ENCODE measurements around the gene FAM47E. TPM values are rescaled to one million over a fixed set of nuclear protein-coding genes. Genes with fewer than 3 reads are reported as not detected.

The FAM47E gene
- total RNA-seq, 2 experiments from 2014 or later = not detected

DNA sequence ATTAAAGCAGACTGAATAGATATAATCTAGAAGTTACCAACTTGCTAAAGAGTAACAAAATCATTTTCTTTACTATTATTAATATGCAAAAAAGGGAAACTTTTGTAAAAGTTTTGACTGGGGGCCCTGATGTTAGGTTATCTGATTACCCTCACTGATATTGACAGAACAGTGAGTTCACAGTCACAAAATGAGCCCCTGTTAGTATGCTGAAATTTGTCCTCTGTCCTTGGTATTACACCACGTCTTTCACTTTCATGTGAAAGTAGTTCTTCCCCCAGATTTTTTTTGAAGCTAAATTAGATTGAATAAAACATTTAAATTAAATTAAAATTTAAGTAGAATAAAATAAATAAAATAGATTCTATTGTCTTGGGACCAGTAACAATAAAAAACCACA is 60.9 kb downstream of the FAM47E start:
- H3K27me3 Mint-ChIP-seq = peaks cover 12% of the 10 kb centered on the region
- ChIA-PET CTCF (no interaction called here), POLR2A (no interaction called here)
- H3K36me3 Mint-ChIP-seq (ENCODE audit: low read depth) = peaks cover 21% of the 10 kb centered on the region
- no peak for DNase-seq
- no peak overlapping the region for H3K4me3 Mint-ChIP-seq
- H3K9me3 Mint-ChIP-seq = peaks cover 9% of the 10 kb centered on the region
- no peak overlapping the region for H3K27ac Mint-ChIP-seq
- H3K4me1 Mint-ChIP-seq = peaks cover 7% of the 10 kb centered on the region

DNA sequence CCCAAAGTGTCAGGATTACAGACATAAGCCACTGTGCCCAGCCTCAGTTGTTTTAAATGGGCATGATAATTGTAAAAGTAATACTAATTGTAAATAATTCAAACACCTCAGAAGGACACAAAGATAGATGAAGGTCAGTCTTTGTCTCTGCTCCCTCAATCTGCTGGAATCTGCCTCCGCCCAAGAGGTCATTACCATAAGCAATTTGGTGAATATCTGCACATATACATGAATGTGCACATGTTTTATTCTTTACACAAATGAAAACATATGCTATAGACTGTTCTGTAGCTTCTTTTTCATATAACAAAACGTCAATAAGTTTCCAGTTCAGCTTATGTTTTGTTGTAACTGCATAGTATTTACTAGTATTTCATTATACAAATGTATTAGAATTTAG is 62.0 kb downstream of the FAM47E start:
- no peak for DNase-seq
- POLR2A ChIA-PET = no interaction called here
- CTCF ChIA-PET = no interaction called here
- Mint-ChIP-seq H3K27ac (no peak overlapping the region), H3K4me1 (peaks cover 2% of the 10 kb centered on the region), H3K27me3 (peaks cover 20% of the 10 kb centered on the region), H3K4me3 (no peak overlapping the region), H3K9me3 (peaks cover 15% of the 10 kb centered on the region), H3K36me3 (ENCODE audit: low read depth) (peaks cover 20% of the 10 kb centered on the region)

DNA sequence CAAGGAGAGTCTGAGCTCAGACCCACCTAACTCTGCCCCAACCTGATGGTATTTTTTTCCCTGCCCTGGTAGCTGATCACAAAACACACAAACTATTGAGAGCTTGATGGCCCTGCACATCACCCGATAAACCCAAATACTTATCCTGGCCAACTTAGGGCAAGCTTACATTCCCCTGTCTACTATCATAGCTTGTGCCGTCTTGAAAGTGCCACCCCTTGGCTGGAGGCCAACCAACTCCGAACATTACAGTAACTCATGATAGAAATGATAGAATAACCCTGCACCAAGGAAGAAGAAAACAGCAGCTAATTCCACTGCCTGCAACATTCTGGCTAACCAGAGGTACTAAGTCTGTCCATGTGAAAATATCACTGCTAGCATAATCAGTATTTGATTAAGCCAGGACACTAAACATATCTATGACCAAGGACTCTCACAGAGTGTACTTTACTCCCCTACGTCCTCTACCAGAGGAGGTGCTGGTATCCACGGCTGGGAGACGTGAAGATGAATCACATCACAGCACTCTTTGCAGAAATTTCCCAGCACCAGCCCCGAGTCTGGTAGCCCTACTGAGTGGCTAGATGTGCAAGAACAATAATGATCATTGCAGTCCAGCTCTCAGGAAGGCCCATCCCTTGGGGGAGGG is 63.9 kb downstream of the FAM47E start:
- H3K27ac Mint-ChIP-seq = no peak overlapping the region
- peaks cover 24% of the 10 kb centered on the region for H3K9me3 Mint-ChIP-seq
- ChIA-PET POLR2A (no interaction called here), CTCF (interaction anchor here (1.4 kb wide), 1 partner anchor 10 kb away, joined by 3 read pairs; no protein-coding TSS in a partner anchor)
- peaks cover 6% of the 10 kb centered on the region for H3K36me3 Mint-ChIP-seq (ENCODE audit: low read depth)
- H3K27me3 Mint-ChIP-seq = peaks cover 26% of the 10 kb centered on the region
- DNase-seq = no peak
- H3K4me3 Mint-ChIP-seq = no peak overlapping the region
- no peaks in the 10 kb centered on the region for H3K4me1 Mint-ChIP-seq

DNA sequence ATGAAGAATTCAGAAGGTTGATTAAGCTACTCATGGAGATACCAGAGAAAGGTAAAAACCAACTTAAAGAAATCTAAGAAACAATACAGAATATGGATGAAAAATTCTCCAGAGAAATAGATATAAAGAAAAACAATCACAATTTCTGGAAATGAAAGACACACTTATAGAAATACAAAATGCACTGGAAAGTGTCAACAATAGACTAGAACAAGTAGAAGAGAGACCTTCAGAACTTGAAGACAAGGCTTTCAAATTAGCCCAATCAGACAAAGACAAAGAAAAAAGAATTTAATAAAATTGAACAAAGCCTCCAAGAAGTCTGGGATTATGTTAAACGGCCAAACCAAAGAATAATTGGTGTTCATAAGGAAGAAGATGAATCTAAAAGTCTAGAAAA is 64.6 kb downstream of the FAM47E start:
- no peak for DNase-seq
- ChIA-PET CTCF (interaction anchor here (1.2 kb wide), 1 partner anchor 11 kb away, joined by 3 read pairs; no protein-coding TSS in a partner anchor), POLR2A (no interaction called here)
- H3K4me1 Mint-ChIP-seq = no peaks in the 10 kb centered on the region
- peaks cover 30% of the 10 kb centered on the region for H3K9me3 Mint-ChIP-seq
- H3K27me3 Mint-ChIP-seq = peaks cover 33% of the 10 kb centered on the region
- no peak overlapping the region for H3K4me3 Mint-ChIP-seq
- no peak overlapping the region for H3K27ac Mint-ChIP-seq
- H3K36me3 Mint-ChIP-seq (ENCODE audit: low read depth) = peaks cover 6% of the 10 kb centered on the region

DNA sequence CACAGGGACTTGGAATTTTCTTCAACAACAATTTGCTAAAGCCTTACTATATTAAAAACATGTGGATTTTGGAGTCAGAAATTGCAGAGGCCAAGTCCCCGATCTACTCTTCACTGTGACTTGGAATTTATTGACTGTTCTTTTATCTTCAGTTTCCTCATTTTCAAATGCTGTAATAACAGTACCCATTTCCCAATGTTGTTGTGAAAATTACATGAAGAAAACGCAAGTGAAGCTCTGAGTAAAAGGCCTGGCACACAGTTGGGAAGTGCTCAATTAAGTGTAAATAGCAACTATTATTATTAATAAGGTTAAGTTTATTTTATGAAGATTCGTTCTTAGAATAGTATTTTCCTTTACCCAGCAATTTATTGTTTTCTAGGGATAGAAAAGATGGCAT is 70.7 kb downstream of the FAM47E start:
- ChIA-PET POLR2A (no interaction called here), CTCF (no interaction called here)
- peaks cover 9% of the 10 kb centered on the region for H3K36me3 Mint-ChIP-seq (ENCODE audit: low read depth)
- no peak overlapping the region for H3K27ac Mint-ChIP-seq
- no peaks in the 10 kb centered on the region for H3K4me1 Mint-ChIP-seq
- H3K9me3 Mint-ChIP-seq = peaks cover 38% of the 10 kb centered on the region
- H3K27me3 Mint-ChIP-seq = peaks cover 26% of the 10 kb centered on the region
- no peak overlapping the region for H3K4me3 Mint-ChIP-seq
- no peak for DNase-seq

DNA sequence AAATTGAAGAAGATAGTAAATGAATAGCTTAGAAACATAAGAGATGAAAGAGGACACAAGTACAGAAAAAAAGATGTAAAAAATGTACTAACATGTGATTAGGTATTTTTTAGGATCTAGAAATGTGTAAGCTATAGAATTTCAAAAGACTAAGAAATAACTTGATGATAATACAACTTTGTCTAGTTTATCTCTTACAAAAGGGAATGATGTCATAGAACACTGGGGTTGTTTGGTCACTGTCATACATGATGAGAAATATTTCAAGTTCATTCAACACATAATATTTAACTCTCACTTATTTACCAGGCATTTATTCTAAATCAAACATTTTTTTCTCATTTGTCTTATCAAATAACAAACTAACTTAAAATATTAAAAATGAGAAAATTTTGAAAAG is 73.6 kb downstream of the FAM47E start:
- H3K27ac Mint-ChIP-seq = no peak overlapping the region
- CTCF ChIA-PET = no interaction called here
- H3K9me3 Mint-ChIP-seq = peaks cover 28% of the 10 kb centered on the region
- H3K36me3 Mint-ChIP-seq (ENCODE audit: low read depth) = peaks cover 9% of the 10 kb centered on the region
- no peak overlapping the region for H3K4me3 Mint-ChIP-seq
- H3K27me3 Mint-ChIP-seq = peaks cover 17% of the 10 kb centered on the region
- DNase-seq = no peak
- no peaks in the 10 kb centered on the region for H3K4me1 Mint-ChIP-seq
- POLR2A ChIA-PET = no interaction called here

DNA sequence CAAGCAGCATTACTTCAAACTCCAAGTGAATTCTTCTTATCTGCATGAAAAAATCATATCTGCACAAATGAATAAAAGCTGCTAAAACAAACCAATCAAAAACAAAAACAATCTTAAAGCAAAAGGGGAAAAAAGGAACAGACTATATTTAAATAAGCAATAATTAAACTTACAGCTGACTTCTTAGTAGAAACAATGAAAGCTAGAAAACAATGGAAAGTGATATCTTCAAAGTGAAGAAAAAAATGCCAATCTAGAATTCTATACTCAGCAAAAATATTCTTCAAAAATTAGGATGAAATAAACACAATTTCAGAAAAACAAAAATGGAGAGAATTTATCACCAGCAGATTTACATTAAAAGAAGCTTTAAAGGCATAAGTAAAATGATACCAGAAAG is 75.0 kb downstream of the FAM47E start:
- Mint-ChIP-seq H3K27me3 (peaks cover 8% of the 10 kb centered on the region), H3K36me3 (ENCODE audit: low read depth) (peaks cover 9% of the 10 kb centered on the region), H3K4me1 (no peaks in the 10 kb centered on the region), H3K9me3 (peaks cover 21% of the 10 kb centered on the region), H3K27ac (no peak overlapping the region), H3K4me3 (no peak overlapping the region)
- CTCF ChIA-PET = interaction anchor here (1.2 kb wide), 1 partner anchor 25 kb away, joined by 3 read pairs; no protein-coding TSS in a partner anchor
- DNase-seq = no peak
- POLR2A ChIA-PET = no interaction called here

Other genes starting within 250 kb of the FAM47E start
- gene CXCL9, start 244.2 kb upstream of the FAM47E start, total RNA-seq = not detected
- gene CXCL10, start 228.2 kb upstream of the FAM47E start, total RNA-seq = 1 to 10 TPM; 1.3 to 1.5 TPM
- gene CXCL11, start 215.7 kb upstream of the FAM47E start, total RNA-seq = under 1 TPM; 0.28 to 0.33 TPM
- gene ART3, start 177.0 kb upstream of the FAM47E start, total RNA-seq = under 1 TPM; 0.30 to 0.95 TPM
- 10 to 100 TPM; 48.9 to 58.6 TPM for gene NUP54, start 103.3 kb upstream of the FAM47E start, total RNA-seq
- 10 to 100 TPM; 22.3 to 23.2 TPM for gene SCARB2, start 37.9 kb upstream of the FAM47E start, total RNA-seq
- gene STBD1, start 55.0 kb downstream of the FAM47E start, total RNA-seq = 1 to 10 TPM; 5.5 to 5.8 TPM
- not detected for gene CCDC158, start 169.4 kb downstream of the FAM47E start, total RNA-seq
- gene SHROOM3, start 183.5 kb downstream of the FAM47E start, total RNA-seq = not detected

All from activated CD4-positive, alpha-beta memory T cell treated with anti-CD3 and anti-CD28 coated beads, Interleukin-2, amount 10 ng/mL, durations not matched to agents 7 days and 5 days (primary cell).